Measurements from ENCODE around the gene SLC38A7. TPM values are rescaled to one million over a fixed set of nuclear protein-coding genes. Genes with fewer than 3 reads are reported as not detected.
"Not testable (repeated sequence)": the region's sequence is repeated elsewhere in the genome, so short reads cannot be mapped to it uniquely, and the experiment has no call there.

Gene SLC38A7
- total RNA-seq, 1 donor from 2014 or later: 31.6 TPM

DNA sequence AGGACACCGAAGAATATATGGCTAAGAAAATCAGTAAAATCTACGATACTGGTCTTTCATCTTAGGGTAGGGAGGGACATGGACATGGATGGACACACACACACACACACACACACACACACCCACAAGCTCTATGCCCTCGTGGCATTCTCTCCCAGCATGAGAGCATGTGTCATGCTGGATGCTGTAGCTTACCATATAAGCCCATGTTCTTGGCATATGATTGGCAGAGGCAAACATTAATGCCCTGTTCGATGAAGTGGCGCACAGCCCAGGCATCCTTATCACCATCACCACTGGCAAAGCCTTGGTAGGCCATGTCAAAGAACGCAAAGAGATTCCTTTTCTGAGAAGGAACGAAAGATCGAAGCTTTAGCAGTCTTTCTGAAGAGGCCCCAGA, 31.9 kb upstream of the SLC38A7 start:
- DNase-seq (ENCODE audit: extremely low spot score, unreplicated experiment): no peak
- Mint-ChIP-seq H3K27me3 (no peaks in the 10 kb centered on the region), H3K9me3 (no peaks in the 10 kb centered on the region), H3K27ac (no peak overlapping the region), H3K4me1 (ENCODE audit: unreplicated experiment) (no peaks in the 10 kb centered on the region), H3K4me3 (no peak overlapping the region), H3K36me3 (peaks cover 37% of the 10 kb centered on the region)
- TF ChIP-seq, protein P1, sequence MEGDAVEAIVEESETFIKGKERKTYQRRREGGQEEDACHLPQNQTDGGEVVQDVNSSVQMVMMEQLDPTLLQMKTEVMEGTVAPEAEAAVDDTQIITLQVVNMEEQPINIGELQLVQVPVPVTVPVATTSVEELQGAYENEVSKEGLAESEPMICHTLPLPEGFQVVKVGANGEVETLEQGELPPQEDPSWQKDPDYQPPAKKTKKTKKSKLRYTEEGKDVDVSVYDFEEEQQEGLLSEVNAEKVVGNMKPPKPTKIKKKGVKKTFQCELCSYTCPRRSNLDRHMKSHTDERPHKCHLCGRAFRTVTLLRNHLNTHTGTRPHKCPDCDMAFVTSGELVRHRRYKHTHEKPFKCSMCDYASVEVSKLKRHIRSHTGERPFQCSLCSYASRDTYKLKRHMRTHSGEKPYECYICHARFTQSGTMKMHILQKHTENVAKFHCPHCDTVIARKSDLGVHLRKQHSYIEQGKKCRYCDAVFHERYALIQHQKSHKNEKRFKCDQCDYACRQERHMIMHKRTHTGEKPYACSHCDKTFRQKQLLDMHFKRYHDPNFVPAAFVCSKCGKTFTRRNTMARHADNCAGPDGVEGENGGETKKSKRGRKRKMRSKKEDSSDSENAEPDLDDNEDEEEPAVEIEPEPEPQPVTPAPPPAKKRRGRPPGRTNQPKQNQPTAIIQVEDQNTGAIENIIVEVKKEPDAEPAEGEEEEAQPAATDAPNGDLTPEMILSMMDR (conservative IDR thresholded peaks at IDR 0.05): no peak

DNA sequence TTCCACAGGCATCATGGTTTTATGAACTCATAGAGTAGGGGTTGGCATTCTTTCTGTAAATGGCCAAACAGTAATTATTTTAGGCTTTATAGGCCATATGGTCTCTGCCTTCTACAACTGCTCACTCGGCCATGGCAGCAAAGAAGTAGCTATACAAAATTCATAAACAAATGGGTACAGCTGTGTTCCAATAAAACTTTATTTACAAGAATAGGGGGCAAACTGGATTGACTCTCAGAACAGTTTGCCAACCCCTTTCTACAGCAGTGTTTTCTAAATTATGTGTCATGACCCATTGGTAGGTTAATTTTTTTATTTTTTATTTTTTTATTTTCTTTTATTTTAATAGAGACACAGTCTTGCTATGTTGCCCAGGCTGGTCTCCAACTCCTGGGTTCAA, 29.2 kb upstream of the SLC38A7 start:
- Mint-ChIP-seq H3K36me3 (peaks cover 35% of the 10 kb centered on the region), H3K4me1 (ENCODE audit: unreplicated experiment) (no peaks in the 10 kb centered on the region), H3K27me3 (no peaks in the 10 kb centered on the region), H3K27ac (no peak overlapping the region), H3K9me3 (no peaks in the 10 kb centered on the region), H3K4me3 (no peak overlapping the region)
- no peak for DNase-seq (ENCODE audit: extremely low spot score, unreplicated experiment)
- TF ChIP-seq, protein P1 (conservative IDR thresholded peaks at IDR 0.05): no peak

DNA sequence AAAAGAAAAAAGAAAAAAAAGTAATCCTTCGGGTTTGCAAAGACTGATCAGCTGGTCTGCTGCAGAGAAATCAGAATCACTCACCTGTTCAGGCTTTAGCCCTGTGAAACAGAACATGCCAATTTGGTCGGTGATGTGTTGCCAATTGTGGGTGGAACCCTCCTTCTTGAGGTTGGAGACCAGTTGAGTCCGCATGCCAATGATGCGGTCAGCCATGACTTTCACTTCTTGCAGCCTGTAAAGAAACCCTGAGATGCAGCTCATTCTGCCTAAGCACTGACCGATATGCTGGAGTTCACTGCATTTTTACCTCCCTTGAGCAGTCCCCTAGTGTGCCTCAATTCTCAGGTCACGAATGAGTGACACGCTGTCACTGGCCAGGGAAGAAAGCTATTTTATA, 24.8 kb upstream of the SLC38A7 start:
- Mint-ChIP-seq H3K27me3 (no peaks in the 10 kb centered on the region), H3K4me3 (no peak overlapping the region), H3K9me3 (no peaks in the 10 kb centered on the region), H3K27ac (no peak overlapping the region), H3K36me3 (peaks cover 20% of the 10 kb centered on the region), H3K4me1 (ENCODE audit: unreplicated experiment) (no peaks in the 10 kb centered on the region)
- TF ChIP-seq, protein P1 (conservative IDR thresholded peaks at IDR 0.05): no peak
- no peak for DNase-seq (ENCODE audit: extremely low spot score, unreplicated experiment)

DNA sequence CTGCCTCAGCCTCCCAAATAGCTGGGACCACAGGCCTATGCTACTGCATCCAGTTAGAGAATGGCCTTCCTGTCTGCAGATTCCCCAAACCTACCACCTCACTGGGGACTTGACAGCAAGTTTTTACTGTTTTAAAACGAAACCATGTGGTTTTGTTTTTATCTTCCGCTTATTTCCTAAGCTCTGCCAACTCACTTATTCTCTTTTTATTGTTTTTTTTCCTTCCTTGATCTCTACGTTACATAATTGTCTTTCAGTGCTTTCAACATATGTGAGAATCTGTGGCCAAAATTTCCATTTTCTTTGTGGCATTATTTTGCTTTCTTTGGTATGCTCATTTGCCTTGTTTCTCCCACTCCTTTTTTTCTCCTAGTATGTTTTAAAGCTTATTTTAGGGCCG, 14.6 kb upstream of the SLC38A7 start:
- no peak for DNase-seq (ENCODE audit: extremely low spot score, unreplicated experiment)
- no peak overlapping the region for H3K27ac Mint-ChIP-seq
- H3K4me1 Mint-ChIP-seq (ENCODE audit: unreplicated experiment): no peaks in the 10 kb centered on the region
- peaks cover 8% of the 10 kb centered on the region for H3K9me3 Mint-ChIP-seq
- H3K4me3 Mint-ChIP-seq: no peak overlapping the region
- H3K27me3 Mint-ChIP-seq: no peaks in the 10 kb centered on the region
- H3K36me3 Mint-ChIP-seq: no peaks in the 10 kb centered on the region
- TF ChIP-seq, protein P1 (conservative IDR thresholded peaks at IDR 0.05): no peak

DNA sequence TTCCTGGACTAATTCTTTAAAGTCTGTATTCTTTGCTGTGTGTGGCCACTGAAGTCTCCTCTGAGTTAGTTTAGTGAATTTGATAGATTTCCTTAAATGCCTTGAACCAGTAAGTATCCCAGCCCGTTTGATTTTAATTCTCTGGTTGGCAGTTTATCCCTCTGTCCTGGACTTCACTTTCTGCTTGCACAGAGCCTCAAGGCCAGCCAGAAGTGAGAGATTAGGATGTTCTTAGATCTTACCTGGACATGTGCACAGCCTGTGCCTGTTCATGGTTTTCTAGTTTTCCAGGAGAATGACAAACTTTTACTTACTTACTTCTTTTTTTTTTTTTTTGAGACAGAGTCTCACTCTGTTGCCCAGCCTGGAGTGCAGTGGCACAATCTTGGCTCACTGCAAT, 10.8 kb upstream of the SLC38A7 start:
- H3K9me3 Mint-ChIP-seq: peaks cover 8% of the 10 kb centered on the region
- no peaks in the 10 kb centered on the region for H3K4me1 Mint-ChIP-seq (ENCODE audit: unreplicated experiment)
- H3K27me3 Mint-ChIP-seq: no peaks in the 10 kb centered on the region
- no peaks in the 10 kb centered on the region for H3K36me3 Mint-ChIP-seq
- no peak overlapping the region for H3K27ac Mint-ChIP-seq
- DNase-seq (ENCODE audit: extremely low spot score, unreplicated experiment): no peak
- TF ChIP-seq, protein P1 (conservative IDR thresholded peaks at IDR 0.05): no peak
- H3K4me3 Mint-ChIP-seq: no peak overlapping the region

DNA sequence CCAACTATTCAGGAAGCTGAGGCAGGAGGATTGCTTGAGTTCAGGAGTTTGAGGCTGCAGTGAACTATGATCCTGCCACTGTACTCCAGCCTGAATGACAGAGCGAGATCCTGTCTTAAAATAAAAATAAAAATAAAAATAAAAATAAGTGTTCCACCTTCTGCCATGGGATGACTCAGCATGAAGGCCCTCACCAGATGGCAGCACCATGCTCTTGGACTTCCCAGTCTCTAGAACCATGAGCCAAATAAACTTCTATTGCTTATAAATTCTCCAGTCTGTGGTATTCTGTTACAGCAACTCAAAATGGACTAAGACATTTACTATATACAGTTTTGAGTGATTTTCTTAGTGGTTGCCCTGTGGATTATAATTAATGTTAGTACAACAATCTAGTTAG, 7.9 kb upstream of the SLC38A7 start:
- Mint-ChIP-seq H3K4me3 (no peak overlapping the region), H3K36me3 (no peaks in the 10 kb centered on the region), H3K27ac (no peak overlapping the region), H3K9me3 (peaks cover 8% of the 10 kb centered on the region), H3K27me3 (peaks cover 13% of the 10 kb centered on the region), H3K4me1 (ENCODE audit: unreplicated experiment) (no peaks in the 10 kb centered on the region)
- no peak for DNase-seq (ENCODE audit: extremely low spot score, unreplicated experiment)
- TF ChIP-seq, protein P1 (conservative IDR thresholded peaks at IDR 0.05): no peak

DNA sequence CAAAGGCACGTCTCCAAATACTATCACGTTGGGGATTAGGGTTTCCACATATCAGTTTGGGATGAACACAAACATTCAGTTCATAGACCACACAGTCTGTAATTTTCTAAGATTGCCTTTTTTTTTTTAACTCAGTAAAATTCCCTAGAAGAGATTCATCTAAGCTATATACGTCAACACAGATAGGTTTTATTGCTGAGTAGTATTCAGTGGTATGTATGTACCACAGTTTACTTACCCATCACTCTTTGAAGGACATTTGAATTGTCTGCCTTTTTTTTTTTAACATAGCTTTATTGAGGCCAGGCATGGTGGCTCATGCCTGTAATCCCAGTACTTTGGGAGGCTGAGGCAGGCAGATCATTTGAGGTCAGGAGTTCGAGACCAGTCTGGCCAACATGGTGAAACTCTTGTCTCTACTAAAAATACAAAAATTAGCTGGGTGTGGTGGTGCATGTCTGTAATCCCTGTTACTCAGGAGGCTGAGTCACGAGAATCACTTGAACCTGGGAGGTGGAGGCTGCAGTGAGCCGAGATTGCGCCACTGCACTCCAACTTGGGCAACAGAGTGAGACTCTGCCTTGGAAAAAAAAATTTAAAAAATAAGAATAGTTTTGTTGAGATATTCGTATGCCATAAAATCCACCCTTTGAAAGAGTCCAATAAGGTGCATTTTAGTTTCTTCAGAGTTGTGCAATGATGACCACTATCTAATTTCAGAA, 2.6 kb upstream of the SLC38A7 start:
- peaks cover 13% of the 10 kb centered on the region for H3K27me3 Mint-ChIP-seq
- not testable (repeated sequence) for H3K9me3 Mint-ChIP-seq; H3K4me1 Mint-ChIP-seq (ENCODE audit: unreplicated experiment); DNase-seq (ENCODE audit: extremely low spot score, unreplicated experiment); H3K4me3 Mint-ChIP-seq; H3K36me3 Mint-ChIP-seq; H3K27ac Mint-ChIP-seq
